Measurements from ENCODE around the gene ACTN4.

The ACTN4 gene

GRCh38 chr19:38698225-38699026 lies 51.0 kb downstream of the ACTN4 start:
- DNase-seq, result no peak

- DNase-seq, result no peak
Measured at GRCh38 chr19:38699027-38699346, 51.5 kb downstream of the ACTN4 start.

GRCh38 chr19:38699647-38700349 lies 52.3 kb downstream of the ACTN4 start:
- DNase-seq, result no peak

- no peak for DNase-seq
Measured at GRCh38 chr19:38700350-38700901, 53.0 kb downstream of the ACTN4 start.

GRCh38 chr19:38700902-38701454 lies 53.5 kb downstream of the ACTN4 start:
- DNase-seq, result no peak

- no peak for DNase-seq
Measured at GRCh38 chr19:38701455-38702063, 54.1 kb downstream of the ACTN4 start.

GRCh38 chr19:38702278-38702677 lies 54.8 kb downstream of the ACTN4 start:
- no peak for DNase-seq

GRCh38 chr19:38703509-38703908 lies 56.1 kb downstream of the ACTN4 start:
- no peak for DNase-seq

GRCh38 chr19:38704488-38705026 lies 57.1 kb downstream of the ACTN4 start:
- DNase-seq, result no peak

GRCh38 chr19:38705197-38706019 lies 58.0 kb downstream of the ACTN4 start:
- DNase-seq, result no peak

GRCh38 chr19:38706792-38707511 lies 59.5 kb downstream of the ACTN4 start:
- DNase-seq, result no peak

- DNase-seq, result no peak
Measured at GRCh38 chr19:38707512-38708114, 60.2 kb downstream of the ACTN4 start.

- no peak for DNase-seq
Measured at GRCh38 chr19:38708413-38709024, 61.1 kb downstream of the ACTN4 start.

- no peak for DNase-seq
Measured at GRCh38 chr19:38709119-38709518, 61.7 kb downstream of the ACTN4 start.

GRCh38 chr19:38709671-38710415 lies 62.4 kb downstream of the ACTN4 start:
- no peak for DNase-seq

- DNase-seq, result no peak
Measured at GRCh38 chr19:38710416-38710702, 62.9 kb downstream of the ACTN4 start.

GRCh38 chr19:38710928-38711725 lies 63.7 kb downstream of the ACTN4 start:
- DNase-seq, result no peak

- no peak for DNase-seq
Measured at GRCh38 chr19:38711726-38712153, 64.3 kb downstream of the ACTN4 start.

GRCh38 chr19:38712161-38712748 lies 64.8 kb downstream of the ACTN4 start:
- DNase-seq, result no peak
